GM21723 (cell line): ENCODE data around the gene MAST2.

Experiments
- ATAC-seq: cut with Tn5 transposase; IDR thresholded peaks from one replicate; pipeline ENCODE4 v1.9.1; 2021; ENCODE audit warnings: mild to moderate bottlenecking, moderate library complexity; ENCODE audit not compliant: unreplicated experiment

Gene MAST2

GRCh38 chr1:45803299-45803780, at the start of gene MAST2:
TSS of gene MAST2 (plus strand) at chr1:45803612. CDS start at chr1:45803896, 284 bp downstream.
- peak; percentile 90 for ATAC-seq

- no peak for ATAC-seq
These were observed 47.7 kb upstream of the MAST2 start for GRCh38 chr1:45755697-45756096.

GRCh38 chr1:45762291-45762690, 41.1 kb upstream of the MAST2 start:
- no peak for ATAC-seq

- no peak for ATAC-seq
These were observed 37.2 kb upstream of the MAST2 start for GRCh38 chr1:45765999-45766792.

GRCh38 chr1:45767035-45767434, 36.4 kb upstream of the MAST2 start:
- no peak for ATAC-seq

- no peak for ATAC-seq
These were observed 34.0 kb upstream of the MAST2 start for GRCh38 chr1:45769261-45769932.

GRCh38 chr1:45772971-45773370, 30.4 kb upstream of the MAST2 start:
- no peak for ATAC-seq

- ATAC-seq: no peak
These were observed 27.6 kb upstream of the MAST2 start for GRCh38 chr1:45775794-45776193.

GRCh38 chr1:45785583-45785982, 17.8 kb upstream of the MAST2 start:
- ATAC-seq: no peak

- no peak for ATAC-seq
These were observed 15.5 kb upstream of the MAST2 start for GRCh38 chr1:45787905-45788304.

- ATAC-seq: no peak
These were observed 13.8 kb upstream of the MAST2 start for GRCh38 chr1:45789601-45790000.

GRCh38 chr1:45792744-45793143, 10.7 kb upstream of the MAST2 start:
- no peak for ATAC-seq

- no peak for ATAC-seq
These were observed 9.3 kb upstream of the MAST2 start for GRCh38 chr1:45793942-45794604.

- ATAC-seq: no peak
These were observed 7.0 kb upstream of the MAST2 start for GRCh38 chr1:45796381-45796780.

- ATAC-seq: no peak
These were observed 6.5 kb upstream of the MAST2 start for GRCh38 chr1:45796946-45797345.

GRCh38 chr1:45800899-45801298, 2.5 kb upstream of the MAST2 start:
- no peak for ATAC-seq

GRCh38 chr1:45802343-45803298, 791 bp upstream of the MAST2 start:
- peak; percentile 7 for ATAC-seq

- peak; percentile 7 for ATAC-seq
These were observed 613 bp downstream of the MAST2 start for GRCh38 chr1:45803781-45804668.

- no peak for ATAC-seq
These were observed 1.2 kb downstream of the MAST2 start for GRCh38 chr1:45804669-45804969.

- ATAC-seq: no peak
These were observed 2.7 kb downstream of the MAST2 start for GRCh38 chr1:45806129-45806528.
